DND-41 (cell line): Measurements from ENCODE around the gene SCPEP1.

Experiments
- ATAC-seq: fragments of 200-7000 bp; cut with Tn5 transposase; 3 replicates; pipeline ENCODE4 v1.9.1; 2021; ENCODE audit warnings: low read depth; ENCODE audit not compliant: insufficient read depth
- DNase-seq: peaks from one replicate; pipeline ENCODE4 v3.0.0-alpha.2; 2020
- H2AFZ ChIP-seq: 2 replicates; pipeline ENCODE4 v1.6.0; 2012; ENCODE audit warnings: low read depth, low read length
- H3K27ac ChIP-seq: 2 replicates; pipeline ENCODE4 v1.5.1; 2012; ENCODE audit warnings: low read length, inconsistent platforms
- H3K27me3 ChIP-seq: fragments of 200-600 bp; sonication (generic); 2 replicates; pipeline ENCODE4 v1.6.0; 2012; ENCODE audit warnings: low read length, mild to moderate bottlenecking, inconsistent platforms; ENCODE audit not compliant: insufficient read depth, poor library complexity
- H3K36me3 ChIP-seq: 2 replicates; pipeline ENCODE4 v1.5.1; 2012; ENCODE audit warnings: low read length, inconsistent platforms; ENCODE audit not compliant: insufficient read depth
- H3K4me1 ChIP-seq: 2 replicates; pipeline ENCODE4 v1.5.1; 2012; ENCODE audit warnings: mild to moderate bottlenecking, low read length; ENCODE audit not compliant: insufficient read depth
- H3K4me2 ChIP-seq: 2 replicates; pipeline ENCODE4 v1.6.0; 2012; ENCODE audit warnings: mild to moderate bottlenecking, moderate library complexity, low read length, inconsistent platforms; ENCODE audit not compliant: insufficient read depth
- H3K4me3 ChIP-seq, 2 experiments: fragments of 200-600 bp in 1 of 2; shearing (Covaris generic) in 1 of 2; 2 replicates each; pipeline ENCODE4 v1.5.1; 2012 to 2016; ENCODE audit warnings: inconsistent platforms in 2 of 2, low read length in 2 of 2, mild to moderate bottlenecking in 2 of 2, low read depth in 1 of 2, moderate library complexity in 1 of 2
- H3K79me2 ChIP-seq: 2 replicates; pipeline ENCODE4 v1.6.0; 2012; ENCODE audit warnings: low read length, inconsistent platforms; ENCODE audit not compliant: insufficient read depth
- H3K9ac ChIP-seq: 2 replicates; pipeline ENCODE4 v1.6.0; 2012; ENCODE audit warnings: low read depth, mild to moderate bottlenecking, inconsistent platforms, low read length, moderate library complexity
- H3K9me3 ChIP-seq: 2 replicates; pipeline ENCODE4 v1.5.1; 2012; ENCODE audit warnings: low read length, moderate library complexity, mild to moderate bottlenecking, inconsistent platforms; ENCODE audit not compliant: insufficient read depth, severe bottlenecking
- H4K20me1 ChIP-seq: 2 replicates; pipeline ENCODE4 v1.6.0; 2012; ENCODE audit warnings: low read length; ENCODE audit not compliant: insufficient read depth
- EZH2 ChIP-seq: IDR thresholded peaks from 3 replicates; pipeline ENCODE4 v1.6.1; 2012; ENCODE audit warnings: borderline replicate concordance, low read depth, mild to moderate bottlenecking, moderate library complexity, low read length, inconsistent platforms; ENCODE audit not compliant: severe bottlenecking
- TF ChIP-seq, protein P1 (sequence below): IDR thresholded peaks from 2 replicates; pipeline ENCODE4 v1.5.1; 2012; ENCODE audit warnings: borderline replicate concordance, low read length, moderate library complexity, mild to moderate bottlenecking; ENCODE audit not compliant: poor library complexity, severe bottlenecking; ENCODE audit errors: extremely low read depth

SCPEP1 gene

DNA sequence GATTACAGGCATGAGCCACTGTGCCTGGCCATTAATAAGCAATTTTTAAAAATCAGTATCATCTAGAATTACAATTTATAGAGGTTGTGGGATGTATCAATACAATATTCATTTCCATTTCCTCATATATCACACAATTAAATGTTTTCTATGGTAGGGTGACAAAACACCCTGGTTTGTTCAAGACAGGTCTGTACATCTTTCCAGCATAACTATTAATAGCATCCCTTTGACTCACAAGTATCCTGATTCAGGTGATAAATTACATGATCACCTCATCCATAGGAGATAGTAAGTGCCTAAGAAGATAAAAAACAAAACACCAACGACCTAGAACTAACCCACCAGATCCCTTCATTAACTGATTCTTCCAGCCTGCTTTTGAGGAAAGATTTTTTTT lies 30.2 kb upstream of the SCPEP1 start:
- DNase-seq (no peak), ATAC-seq (no peak)
- no peak for TF ChIP-seq EZH2
- TF ChIP-seq, protein P1, sequence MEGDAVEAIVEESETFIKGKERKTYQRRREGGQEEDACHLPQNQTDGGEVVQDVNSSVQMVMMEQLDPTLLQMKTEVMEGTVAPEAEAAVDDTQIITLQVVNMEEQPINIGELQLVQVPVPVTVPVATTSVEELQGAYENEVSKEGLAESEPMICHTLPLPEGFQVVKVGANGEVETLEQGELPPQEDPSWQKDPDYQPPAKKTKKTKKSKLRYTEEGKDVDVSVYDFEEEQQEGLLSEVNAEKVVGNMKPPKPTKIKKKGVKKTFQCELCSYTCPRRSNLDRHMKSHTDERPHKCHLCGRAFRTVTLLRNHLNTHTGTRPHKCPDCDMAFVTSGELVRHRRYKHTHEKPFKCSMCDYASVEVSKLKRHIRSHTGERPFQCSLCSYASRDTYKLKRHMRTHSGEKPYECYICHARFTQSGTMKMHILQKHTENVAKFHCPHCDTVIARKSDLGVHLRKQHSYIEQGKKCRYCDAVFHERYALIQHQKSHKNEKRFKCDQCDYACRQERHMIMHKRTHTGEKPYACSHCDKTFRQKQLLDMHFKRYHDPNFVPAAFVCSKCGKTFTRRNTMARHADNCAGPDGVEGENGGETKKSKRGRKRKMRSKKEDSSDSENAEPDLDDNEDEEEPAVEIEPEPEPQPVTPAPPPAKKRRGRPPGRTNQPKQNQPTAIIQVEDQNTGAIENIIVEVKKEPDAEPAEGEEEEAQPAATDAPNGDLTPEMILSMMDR, result no peak
- Histone ChIP-seq H3K9me3 (no peaks in the 10 kb centered on the region), H3K4me2 (no peak overlapping the region), H3K27ac (no peak overlapping the region), H3K79me2 (peaks cover 23% of the 10 kb centered on the region), H3K27me3 (no peaks in the 10 kb centered on the region), H4K20me1 (peaks cover 15% of the 10 kb centered on the region), H3K4me1 (no peaks in the 10 kb centered on the region), H3K4me3 (no peak overlapping the region), H3K36me3 (peaks cover 87% of the 10 kb centered on the region), H3K9ac (no peak overlapping the region), H2AFZ (no peak overlapping the region)

DNA sequence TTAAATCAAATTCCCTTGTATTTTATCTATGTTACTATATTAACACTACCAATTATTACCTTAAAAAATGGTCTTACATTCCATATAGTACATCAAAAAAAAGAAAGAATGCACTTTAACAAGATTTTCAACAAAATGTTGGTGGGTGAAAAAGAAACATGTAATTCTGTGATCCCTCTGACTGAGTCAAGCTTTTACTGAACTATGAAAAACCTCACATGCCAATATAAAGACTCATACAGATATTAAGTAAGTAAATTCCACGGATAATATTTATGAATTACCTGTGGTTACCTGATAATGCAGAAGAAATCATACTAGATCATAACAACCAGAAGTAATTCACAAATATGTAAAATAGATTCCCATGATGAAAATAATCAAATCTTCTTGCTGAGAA lies 29.4 kb upstream of the SCPEP1 start:
- no peak overlapping the region for H2AFZ ChIP-seq
- peaks cover 17% of the 10 kb centered on the region for H4K20me1 ChIP-seq
- no peak overlapping the region for H3K4me3 ChIP-seq
- peaks cover 29% of the 10 kb centered on the region for H3K79me2 ChIP-seq
- H3K4me1 ChIP-seq, result no peaks in the 10 kb centered on the region
- DNase-seq, result no peak
- no peak overlapping the region for H3K27ac ChIP-seq
- peaks cover 84% of the 10 kb centered on the region for H3K36me3 ChIP-seq
- ATAC-seq, result no peak
- H3K27me3 ChIP-seq, result no peaks in the 10 kb centered on the region
- H3K9ac ChIP-seq, result no peak overlapping the region
- H3K4me2 ChIP-seq, result no peak overlapping the region
- no peaks in the 10 kb centered on the region for H3K9me3 ChIP-seq
- TF ChIP-seq EZH2, result no peak
- TF ChIP-seq, protein P1, result no peak

DNA sequence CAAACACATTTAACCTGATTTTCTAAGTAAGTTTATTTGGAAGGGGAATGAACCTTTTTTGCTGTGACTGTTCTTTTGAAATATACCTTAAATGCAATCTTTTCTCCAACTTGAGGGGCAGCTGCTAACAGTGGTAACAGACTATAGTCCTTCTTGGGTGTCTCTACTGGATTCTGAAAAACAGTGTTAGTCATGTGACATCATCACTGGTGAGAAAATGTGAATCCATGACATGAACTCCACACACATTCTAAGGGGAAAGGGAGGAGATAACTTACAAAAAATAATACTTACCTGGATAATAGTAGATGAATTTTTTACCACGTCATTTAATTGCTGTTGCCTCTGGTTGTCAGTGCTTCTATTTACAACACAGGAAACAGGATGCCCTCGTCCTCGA lies 28.3 kb upstream of the SCPEP1 start:
- H3K79me2 ChIP-seq, result peaks cover 39% of the 10 kb centered on the region
- no peak for DNase-seq
- no peaks in the 10 kb centered on the region for H3K27me3 ChIP-seq
- H3K4me3 ChIP-seq, result no peak overlapping the region
- no peaks in the 10 kb centered on the region for H3K4me1 ChIP-seq
- H3K9ac ChIP-seq, result no peak overlapping the region
- no peak overlapping the region for H2AFZ ChIP-seq
- TF ChIP-seq, protein P1, result no peak
- no peak for TF ChIP-seq EZH2
- H3K27ac ChIP-seq, result no peak overlapping the region
- H3K9me3 ChIP-seq, result no peaks in the 10 kb centered on the region
- H4K20me1 ChIP-seq, result peaks cover 19% of the 10 kb centered on the region
- no peak overlapping the region for H3K4me2 ChIP-seq
- ATAC-seq, result no peak
- peaks cover 80% of the 10 kb centered on the region for H3K36me3 ChIP-seq

DNA sequence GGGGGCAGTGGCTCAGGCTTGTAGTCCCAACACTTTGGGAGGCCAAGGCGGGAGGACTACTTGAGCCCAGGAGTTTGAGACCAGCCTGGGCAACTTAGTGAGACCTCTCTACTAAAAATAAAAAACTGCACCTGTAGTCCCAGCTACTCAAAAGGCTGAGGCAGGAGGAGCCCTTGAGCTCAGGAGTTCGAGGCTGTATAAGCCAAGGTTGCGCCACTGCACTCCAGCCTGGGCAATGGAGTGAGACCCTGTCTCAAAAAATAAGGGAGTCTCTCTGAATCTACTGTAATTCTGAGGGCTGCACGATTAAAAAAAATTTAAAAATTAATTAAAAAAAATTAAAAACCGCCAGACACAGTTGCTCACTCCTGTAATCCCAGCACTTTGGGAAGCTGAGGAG lies 20.9 kb upstream of the SCPEP1 start:
- H3K79me2 ChIP-seq, result peaks cover 84% of the 10 kb centered on the region
- H3K27me3 ChIP-seq, result no peaks in the 10 kb centered on the region
- peaks cover 38% of the 10 kb centered on the region for H3K36me3 ChIP-seq
- ATAC-seq, result no peak
- TF ChIP-seq, protein P1, result no peak
- no peak for TF ChIP-seq EZH2
- no peaks in the 10 kb centered on the region for H3K9me3 ChIP-seq
- H3K4me3 ChIP-seq, result no peak overlapping the region
- no peak overlapping the region for H2AFZ ChIP-seq
- H3K4me1 ChIP-seq, result peaks cover 42% of the 10 kb centered on the region
- H3K27ac ChIP-seq, result no peak overlapping the region
- no peak overlapping the region for H3K9ac ChIP-seq
- H3K4me2 ChIP-seq, result no peak overlapping the region
- H4K20me1 ChIP-seq, result peaks cover 24% of the 10 kb centered on the region
- DNase-seq, result no peak
